SU-DHL-6 (cell line): ENCODE data around the gene CPT1B.

Experiments
- EZH2phosphoT487 ChIP-seq: fragments of 200-600 bp; sonication (generic), shearing (Covaris generic); conservative IDR thresholded peaks from 2 replicates; pipeline ENCODE4 v1.6.1; 2018; ENCODE audit warnings: mild to moderate bottlenecking, antibody characterized with exemption, low read length, moderate library complexity, mixed read lengths
- TF ChIP-seq, protein P1 (sequence below): fragments of 200-600 bp; sonication (generic); IDR thresholded peaks from one replicate; pipeline ENCODE4 v1.5.1; 2017; ENCODE audit warnings: antibody characterized with exemption, mild to moderate bottlenecking, low read length, moderate library complexity; ENCODE audit not compliant: insufficient read depth, poor library complexity, severe bottlenecking

DNA sequence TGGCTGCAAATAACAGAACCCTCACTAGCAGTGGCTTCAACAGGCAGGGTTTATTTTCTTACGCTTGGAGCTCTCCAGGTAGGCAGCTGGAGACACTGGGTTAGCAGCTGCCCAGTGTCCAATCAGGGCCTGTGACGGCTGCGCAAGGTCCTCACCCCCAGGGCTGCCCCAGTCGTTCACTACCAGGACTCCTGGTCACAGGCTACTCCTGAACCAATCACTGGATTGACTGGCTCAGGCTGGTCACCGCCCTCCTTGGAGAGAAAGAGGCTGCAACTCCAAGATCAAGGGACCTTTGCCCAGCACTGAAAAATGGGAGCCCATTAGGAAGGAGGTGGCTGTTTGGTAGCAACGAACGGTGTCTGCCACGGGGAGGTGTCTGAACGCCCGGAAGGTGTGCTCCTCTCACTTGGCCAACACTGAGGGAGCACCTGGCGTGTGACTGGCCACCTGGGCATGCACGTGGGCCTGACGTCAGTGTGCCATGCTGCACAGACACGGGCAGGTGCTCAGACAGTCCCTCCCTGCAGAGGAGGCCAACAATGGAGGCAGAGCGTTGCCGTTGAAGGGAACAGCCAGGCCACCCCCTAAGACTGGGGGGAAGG lies 44.6 kb upstream of the CPT1B start:
- TF ChIP-seq, protein P1, sequence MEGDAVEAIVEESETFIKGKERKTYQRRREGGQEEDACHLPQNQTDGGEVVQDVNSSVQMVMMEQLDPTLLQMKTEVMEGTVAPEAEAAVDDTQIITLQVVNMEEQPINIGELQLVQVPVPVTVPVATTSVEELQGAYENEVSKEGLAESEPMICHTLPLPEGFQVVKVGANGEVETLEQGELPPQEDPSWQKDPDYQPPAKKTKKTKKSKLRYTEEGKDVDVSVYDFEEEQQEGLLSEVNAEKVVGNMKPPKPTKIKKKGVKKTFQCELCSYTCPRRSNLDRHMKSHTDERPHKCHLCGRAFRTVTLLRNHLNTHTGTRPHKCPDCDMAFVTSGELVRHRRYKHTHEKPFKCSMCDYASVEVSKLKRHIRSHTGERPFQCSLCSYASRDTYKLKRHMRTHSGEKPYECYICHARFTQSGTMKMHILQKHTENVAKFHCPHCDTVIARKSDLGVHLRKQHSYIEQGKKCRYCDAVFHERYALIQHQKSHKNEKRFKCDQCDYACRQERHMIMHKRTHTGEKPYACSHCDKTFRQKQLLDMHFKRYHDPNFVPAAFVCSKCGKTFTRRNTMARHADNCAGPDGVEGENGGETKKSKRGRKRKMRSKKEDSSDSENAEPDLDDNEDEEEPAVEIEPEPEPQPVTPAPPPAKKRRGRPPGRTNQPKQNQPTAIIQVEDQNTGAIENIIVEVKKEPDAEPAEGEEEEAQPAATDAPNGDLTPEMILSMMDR = no peak
- no peak for TF ChIP-seq EZH2phosphoT487
